ENCODE measurements around the gene AMZ1.
"Not testable (repeated sequence)": the region's sequence is repeated elsewhere in the genome, so short reads cannot be mapped to it uniquely, and the experiment has no call there.

Gene AMZ1

DNA sequence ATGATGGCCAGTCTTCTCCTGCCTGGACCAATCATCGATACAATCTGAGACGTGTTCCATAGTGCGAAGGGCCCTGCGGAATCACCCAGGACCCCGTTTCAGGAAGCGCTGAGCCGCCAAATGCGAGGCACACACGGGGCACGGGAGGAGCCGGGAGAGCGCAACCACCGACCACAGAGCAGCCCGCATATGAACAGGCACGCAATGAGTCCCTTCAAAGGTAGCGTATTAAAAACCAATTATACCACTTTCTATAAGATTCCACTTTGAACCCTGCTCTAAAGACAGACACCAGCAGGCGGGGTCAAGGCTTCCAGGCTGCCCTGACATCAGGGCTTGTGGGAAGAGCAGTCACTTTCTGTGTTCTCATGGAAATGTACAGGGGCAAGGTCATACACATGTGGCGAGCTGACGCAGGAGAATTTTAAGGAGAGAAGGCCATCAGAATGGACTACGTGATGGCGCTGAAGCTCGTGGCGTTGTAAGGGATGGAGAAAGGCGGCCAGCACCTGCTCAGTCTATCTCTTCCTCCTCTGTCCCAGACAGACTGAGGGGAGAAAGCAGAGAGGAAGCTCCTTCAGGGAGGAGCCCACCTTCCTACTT lies 46.2 kb downstream of the AMZ1 start:
- Histone ChIP-seq H2BK120ac (ENCODE audit: low read depth, low read length) (no peak overlapping the region), H4K8ac (ENCODE audit: low read depth, low read length) (no peak overlapping the region), H3K27ac (ENCODE audit: low read depth, low read length) (no peak overlapping the region), H3K4me3 (ENCODE audit: low read length) (no peak overlapping the region), H3K9ac (ENCODE audit: low read length) (no peak overlapping the region), H3K23ac (ENCODE audit: low read length) (no peak overlapping the region), H2BK5ac (ENCODE audit: low read length) (no peak overlapping the region), H3K18ac (ENCODE audit: low read length) (no peak overlapping the region), H3K36me3 (ENCODE audit: control insufficient read depth, insufficient read depth, low read length) (peaks cover 2% of the 10 kb centered on the region), H2BK15ac (replicated peaks; ENCODE audit: low read depth) (no peak overlapping the region), H3K4ac (ENCODE audit: low read depth, low read length) (no peak overlapping the region), H3K79me1 (ENCODE audit: low read length) (peaks cover 28% of the 10 kb centered on the region), H3K56ac (ENCODE audit: low read length) (no peak overlapping the region), H3K4me1 (ENCODE audit: control insufficient read depth, low read depth, low read length) (peaks cover 3% of the 10 kb centered on the region), H3K4me2 (ENCODE audit: low read length) (no peak overlapping the region), H3K27me3 (ENCODE audit: insufficient read depth, low read length, poor library complexity) (no peaks in the 10 kb centered on the region), H4K5ac (ENCODE audit: low read length) (no peak overlapping the region), H2AK5ac (ENCODE audit: low read length) (no peak overlapping the region), H3K79me2 (ENCODE audit: control insufficient read depth, insufficient read depth, low read length) (peaks cover 10% of the 10 kb centered on the region)
- no peak for DNase-seq
- no CpG with 5 or more reads among the region's 24 CpGs for WGBS (ENCODE audit: extremely low coverage, insufficient coverage, low lambda C conversion rate)

DNA sequence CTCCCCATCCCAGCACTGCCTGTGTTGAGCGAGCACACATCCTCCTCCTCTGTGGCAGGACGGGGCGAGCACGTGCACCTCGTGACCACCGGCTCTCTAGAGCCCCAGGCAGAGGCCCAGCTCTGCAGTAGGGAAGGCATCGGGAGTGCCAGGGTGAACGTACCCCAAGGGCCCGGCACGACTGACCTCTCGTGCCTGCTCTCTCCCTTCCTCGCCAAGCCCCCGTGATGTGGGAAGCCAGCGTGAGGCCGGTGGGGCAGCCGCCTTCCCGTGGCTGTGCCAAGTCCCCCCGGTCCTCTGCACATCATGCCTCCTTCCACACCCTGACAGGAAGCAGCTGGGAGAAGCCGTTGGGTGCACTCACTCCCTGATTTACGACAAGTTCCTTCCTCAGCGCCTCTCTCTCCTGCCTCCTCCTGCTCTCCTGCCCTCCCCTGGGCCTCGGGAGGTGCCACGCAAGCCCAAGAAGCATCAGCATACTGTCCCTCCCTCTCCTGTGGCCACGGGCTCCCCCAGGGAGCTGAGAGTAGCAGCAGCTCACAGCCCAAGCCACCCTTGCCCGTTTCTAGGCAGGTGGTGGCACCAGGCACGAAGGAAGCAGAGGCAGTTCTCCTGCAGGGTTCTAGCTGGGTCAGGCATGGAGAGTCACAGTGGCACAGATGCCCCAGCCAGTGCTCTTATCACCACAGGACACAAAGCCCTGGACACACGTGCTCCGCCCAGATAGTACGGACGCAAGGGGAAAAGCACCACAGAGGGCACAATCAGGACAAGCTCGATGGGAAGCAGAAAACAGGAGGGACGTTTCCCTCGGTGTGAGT lies 47.0 kb downstream of the AMZ1 start:
- no peak overlapping the region for H2BK5ac ChIP-seq (ENCODE audit: low read length)
- no peak overlapping the region for H4K5ac ChIP-seq (ENCODE audit: low read length)
- H3K23ac ChIP-seq (ENCODE audit: low read length) = no peak overlapping the region
- H3K9ac ChIP-seq (ENCODE audit: low read length) = no peak overlapping the region
- no CpG with 5 or more reads among the region's 33 CpGs for WGBS (ENCODE audit: extremely low coverage, insufficient coverage, low lambda C conversion rate)
- H2BK120ac ChIP-seq (ENCODE audit: low read depth, low read length) = no peak overlapping the region
- H3K36me3 ChIP-seq (ENCODE audit: control insufficient read depth, insufficient read depth, low read length) = peaks cover 2% of the 10 kb centered on the region
- peaks cover 10% of the 10 kb centered on the region for H3K79me2 ChIP-seq (ENCODE audit: control insufficient read depth, insufficient read depth, low read length)
- H3K79me1 ChIP-seq (ENCODE audit: low read length) = peaks cover 25% of the 10 kb centered on the region
- no peak overlapping the region for H2AK5ac ChIP-seq (ENCODE audit: low read length)
- no peak overlapping the region for H2BK15ac ChIP-seq (replicated peaks; ENCODE audit: low read depth)
- H4K8ac ChIP-seq (ENCODE audit: low read depth, low read length) = no peak overlapping the region
- H3K4me2 ChIP-seq (ENCODE audit: low read length) = no peak overlapping the region
- no peak overlapping the region for H3K27ac ChIP-seq (ENCODE audit: low read depth, low read length)
- no peak overlapping the region for H3K4ac ChIP-seq (ENCODE audit: low read depth, low read length)
- H3K4me1 ChIP-seq (ENCODE audit: control insufficient read depth, low read depth, low read length) = peaks cover 3% of the 10 kb centered on the region
- no peak overlapping the region for H3K56ac ChIP-seq (ENCODE audit: low read length)
- H3K4me3 ChIP-seq (ENCODE audit: low read length) = no peak overlapping the region
- H3K18ac ChIP-seq (ENCODE audit: low read length) = no peak overlapping the region
- DNase-seq = no peak
- H3K27me3 ChIP-seq (ENCODE audit: insufficient read depth, low read length, poor library complexity) = no peaks in the 10 kb centered on the region

DNA sequence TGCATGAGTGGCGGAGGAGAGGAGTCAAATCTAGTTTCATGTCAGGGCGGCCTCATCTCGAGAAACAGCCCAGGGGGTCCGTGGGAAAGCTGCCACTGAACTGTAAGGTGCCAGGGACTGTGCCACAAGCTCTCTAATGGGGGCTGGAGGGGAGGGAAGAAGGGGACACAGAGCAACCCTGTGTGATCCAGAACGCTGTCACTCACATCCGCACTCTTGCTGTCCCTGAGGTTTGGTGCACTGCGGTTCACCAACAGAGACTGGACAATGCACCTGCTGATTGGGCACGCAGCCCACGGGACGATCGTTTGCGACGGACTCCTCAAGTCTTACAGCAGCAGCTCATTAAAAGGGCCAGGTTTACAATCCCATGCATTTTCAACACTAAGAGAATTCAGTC lies 47.7 kb downstream of the AMZ1 start:
- Histone ChIP-seq H3K27ac (ENCODE audit: low read depth, low read length) (no peak overlapping the region), H3K79me2 (ENCODE audit: control insufficient read depth, insufficient read depth, low read length) (peaks cover 10% of the 10 kb centered on the region), H3K4me3 (ENCODE audit: low read length) (no peak overlapping the region), H4K8ac (ENCODE audit: low read depth, low read length) (no peak overlapping the region), H3K18ac (ENCODE audit: low read length) (no peak overlapping the region), H4K5ac (ENCODE audit: low read length) (no peak overlapping the region), H2AK5ac (ENCODE audit: low read length) (no peak overlapping the region), H3K4me2 (ENCODE audit: low read length) (no peak overlapping the region), H3K4ac (ENCODE audit: low read depth, low read length) (no peak overlapping the region), H3K4me1 (ENCODE audit: control insufficient read depth, low read depth, low read length) (peaks cover 3% of the 10 kb centered on the region), H3K23ac (ENCODE audit: low read length) (no peak overlapping the region), H2BK120ac (ENCODE audit: low read depth, low read length) (no peak overlapping the region), H3K79me1 (ENCODE audit: low read length) (peaks cover 23% of the 10 kb centered on the region), H3K27me3 (ENCODE audit: insufficient read depth, low read length, poor library complexity) (no peaks in the 10 kb centered on the region), H3K36me3 (ENCODE audit: control insufficient read depth, insufficient read depth, low read length) (peaks cover 2% of the 10 kb centered on the region), H3K9ac (ENCODE audit: low read length) (no peak overlapping the region), H2BK15ac (replicated peaks; ENCODE audit: low read depth) (no peak overlapping the region), H2BK5ac (ENCODE audit: low read length) (no peak overlapping the region), H3K56ac (ENCODE audit: low read length) (peak overlapping the region; percentile 2)
- DNase-seq = no peak
- WGBS (ENCODE audit: extremely low coverage, insufficient coverage, low lambda C conversion rate) = no CpG with 5 or more reads among the region's 13 CpGs

DNA sequence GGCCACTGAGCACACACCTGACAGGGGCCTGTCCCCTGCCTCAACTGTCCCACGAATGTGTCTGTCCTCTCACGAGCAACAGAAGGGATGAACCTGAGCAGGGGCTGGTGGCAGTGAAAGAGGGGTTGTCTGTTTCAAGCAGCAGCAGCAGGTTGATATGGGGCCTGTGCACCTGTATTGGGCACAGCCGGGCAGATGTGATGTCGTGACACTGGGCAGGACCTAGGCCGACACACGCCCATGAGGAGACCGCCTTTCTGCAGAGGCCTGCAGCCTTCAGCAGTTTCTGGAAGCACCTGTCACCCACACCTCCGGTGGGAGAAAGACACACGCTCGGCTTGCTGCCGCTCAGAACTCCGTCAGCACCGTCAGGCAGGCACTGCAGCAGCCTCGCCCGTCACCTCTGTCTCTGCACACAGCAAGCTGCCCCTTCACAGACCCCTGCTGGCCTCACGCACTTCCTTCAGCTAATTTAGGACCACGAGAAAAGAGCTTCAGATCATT lies 48.5 kb downstream of the AMZ1 start:
- H2AK5ac ChIP-seq (ENCODE audit: low read length) = no peak overlapping the region
- H3K4me3 ChIP-seq (ENCODE audit: low read length) = no peak overlapping the region
- H4K5ac ChIP-seq (ENCODE audit: low read length) = no peak overlapping the region
- H2BK5ac ChIP-seq (ENCODE audit: low read length) = no peak overlapping the region
- no peak overlapping the region for H4K8ac ChIP-seq (ENCODE audit: low read depth, low read length)
- peaks cover 12% of the 10 kb centered on the region for H3K79me2 ChIP-seq (ENCODE audit: control insufficient read depth, insufficient read depth, low read length)
- no peak overlapping the region for H3K27ac ChIP-seq (ENCODE audit: low read depth, low read length)
- no peak overlapping the region for H3K9ac ChIP-seq (ENCODE audit: low read length)
- no peaks in the 10 kb centered on the region for H3K27me3 ChIP-seq (ENCODE audit: insufficient read depth, low read length, poor library complexity)
- no peak overlapping the region for H3K4ac ChIP-seq (ENCODE audit: low read depth, low read length)
- no CpG with 5 or more reads among the region's 17 CpGs for WGBS (ENCODE audit: extremely low coverage, insufficient coverage, low lambda C conversion rate)
- no peak overlapping the region for H3K4me2 ChIP-seq (ENCODE audit: low read length)
- H3K56ac ChIP-seq (ENCODE audit: low read length) = no peak overlapping the region
- H3K18ac ChIP-seq (ENCODE audit: low read length) = no peak overlapping the region
- H2BK15ac ChIP-seq (replicated peaks; ENCODE audit: low read depth) = no peak overlapping the region
- peaks cover 19% of the 10 kb centered on the region for H3K79me1 ChIP-seq (ENCODE audit: low read length)
- H3K4me1 ChIP-seq (ENCODE audit: control insufficient read depth, low read depth, low read length) = peaks cover 3% of the 10 kb centered on the region
- no peak overlapping the region for H2BK120ac ChIP-seq (ENCODE audit: low read depth, low read length)
- no peak for DNase-seq
- no peak overlapping the region for H3K23ac ChIP-seq (ENCODE audit: low read length)
- H3K36me3 ChIP-seq (ENCODE audit: control insufficient read depth, insufficient read depth, low read length) = no peaks in the 10 kb centered on the region

DNA sequence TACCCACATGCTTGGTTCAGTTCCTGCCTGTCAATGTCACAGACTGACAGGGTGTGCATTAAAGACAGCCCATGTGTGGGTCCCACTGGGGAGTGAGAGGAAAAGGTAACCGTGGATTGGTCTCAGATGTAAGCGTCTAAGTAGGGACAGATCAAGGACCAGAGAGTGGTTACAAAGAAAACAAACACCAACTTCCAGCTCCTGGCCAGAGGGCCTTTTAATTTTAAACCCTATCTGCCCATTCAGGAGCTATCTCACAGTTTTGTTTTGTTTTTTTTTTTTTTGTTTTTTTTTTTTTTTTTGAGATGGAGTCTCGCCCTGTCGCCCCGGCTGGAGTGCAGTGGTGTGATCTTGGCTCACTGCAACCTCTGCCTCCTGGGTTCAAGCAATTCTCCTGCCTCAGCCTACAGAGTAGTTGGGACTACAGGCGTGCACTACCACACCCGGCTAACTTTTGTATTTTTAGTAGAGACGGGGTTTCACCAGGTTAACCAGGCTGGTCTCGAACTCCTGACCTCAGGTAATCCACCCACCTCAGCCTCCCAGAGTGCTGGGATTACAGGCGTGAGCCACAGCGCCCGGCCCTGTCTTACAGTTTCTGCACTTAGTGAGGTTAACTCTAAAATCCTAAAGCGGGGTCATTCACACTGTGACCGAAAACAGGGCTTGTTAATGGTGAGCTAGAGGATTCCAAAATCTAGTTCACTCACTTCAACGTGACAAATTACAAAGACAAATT lies 49.2 kb downstream of the AMZ1 start:
- not testable (repeated sequence) for H2BK120ac ChIP-seq (ENCODE audit: low read depth, low read length); H3K18ac ChIP-seq (ENCODE audit: low read length); H4K5ac ChIP-seq (ENCODE audit: low read length); H2BK15ac ChIP-seq (replicated peaks; ENCODE audit: low read depth); H3K4ac ChIP-seq (ENCODE audit: low read depth, low read length); H3K9ac ChIP-seq (ENCODE audit: low read length); H4K8ac ChIP-seq (ENCODE audit: low read depth, low read length); H3K27ac ChIP-seq (ENCODE audit: low read depth, low read length); H3K27me3 ChIP-seq (ENCODE audit: insufficient read depth, low read length, poor library complexity); H3K4me1 ChIP-seq (ENCODE audit: control insufficient read depth, low read depth, low read length); DNase-seq; H3K36me3 ChIP-seq (ENCODE audit: control insufficient read depth, insufficient read depth, low read length); H3K56ac ChIP-seq (ENCODE audit: low read length); H2AK5ac ChIP-seq (ENCODE audit: low read length); H3K4me3 ChIP-seq (ENCODE audit: low read length); H3K23ac ChIP-seq (ENCODE audit: low read length); H3K4me2 ChIP-seq (ENCODE audit: low read length); H2BK5ac ChIP-seq (ENCODE audit: low read length)
- no CpG with 5 or more reads among the region's 15 CpGs for WGBS (ENCODE audit: extremely low coverage, insufficient coverage, low lambda C conversion rate)
- Histone ChIP-seq H3K79me1 (ENCODE audit: low read length) (peaks cover 20% of the 10 kb centered on the region), H3K79me2 (ENCODE audit: control insufficient read depth, insufficient read depth, low read length) (peaks cover 12% of the 10 kb centered on the region)
